ENCODE data around the gene SLC27A2.

Gene SLC27A2

DNA sequence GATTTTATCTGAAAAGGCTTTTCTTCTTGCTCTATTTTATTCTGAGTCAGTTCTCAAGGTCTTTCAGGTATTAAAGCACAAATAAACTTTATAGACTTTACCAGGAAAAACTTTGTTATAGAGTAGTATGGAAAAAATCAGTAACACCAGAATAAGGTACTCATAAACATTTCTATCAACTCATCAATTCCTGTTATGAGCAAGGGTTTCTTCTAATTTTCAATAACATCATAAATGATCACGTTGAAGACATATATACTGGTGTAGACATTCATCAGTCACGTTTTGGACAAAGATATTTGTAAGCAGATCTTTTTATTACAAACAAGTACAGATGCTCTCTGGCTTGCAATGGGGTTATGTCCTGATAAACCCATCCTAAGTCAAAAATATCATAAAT lies 93.1 kb downstream of the SLC27A2 start:
- DNase-seq (ENCODE audit: low spot score): no peak

GRCh38 chr15:50275908-50276307 lies 93.9 kb downstream of the SLC27A2 start:
- DNase-seq (ENCODE audit: low spot score): no peak

DNA sequence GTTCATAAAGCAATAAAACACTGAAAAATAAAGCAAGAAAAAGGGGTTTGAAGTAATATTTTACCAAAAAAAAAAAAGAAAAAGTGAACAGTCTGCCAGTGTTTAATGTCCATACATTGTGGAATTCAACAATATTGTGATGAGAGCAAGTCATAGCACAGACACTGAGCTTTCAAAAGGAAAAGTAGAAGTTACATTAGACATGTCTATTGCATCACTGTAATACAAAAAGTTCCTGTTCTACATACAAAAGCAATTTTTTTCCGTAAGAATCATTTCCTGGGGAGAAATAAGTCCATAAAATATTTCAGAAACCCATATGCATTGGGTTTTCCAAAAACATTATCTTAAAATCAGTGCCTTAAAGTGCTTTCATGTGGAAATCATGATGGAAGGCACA lies 95.4 kb downstream of the SLC27A2 start:
- DNase-seq (ENCODE audit: low spot score): no peak

GRCh38 chr15:50278496-50278895 lies 96.5 kb downstream of the SLC27A2 start:
- DNase-seq (ENCODE audit: low spot score): no peak

GRCh38 chr15:50280271-50280670 lies 98.3 kb downstream of the SLC27A2 start:
- DNase-seq (ENCODE audit: low spot score): no peak

- no peak for DNase-seq (ENCODE audit: low spot score)
Measured at GRCh38 chr15:50281427-50281826, 99.4 kb downstream of the SLC27A2 start.

All from Ammon's horn (tissue), 1 donor.